Breast epithelium (tissue), 3 donors: Measurements from ENCODE around the gene PABPC1L.

Experiments
- POLR2A ChIP-seq: fragments of 450-650 bp; IDR thresholded peaks from one replicate; pipeline ENCODE4 v1.6.1; 2016; ENCODE audit warnings: antibody characterized with exemption, mild to moderate bottlenecking, moderate library complexity
- TF ChIP-seq, protein P1 (sequence below), 3 donors: fragments of 450-650 bp; IDR thresholded peaks; one replicate each; pipeline ENCODE4 v1.5.1; 2016 to 2017; ENCODE audit warnings: antibody characterized with exemption in 3 of 3, mild to moderate bottlenecking in 3 of 3, moderate library complexity in 3 of 3

DNA sequence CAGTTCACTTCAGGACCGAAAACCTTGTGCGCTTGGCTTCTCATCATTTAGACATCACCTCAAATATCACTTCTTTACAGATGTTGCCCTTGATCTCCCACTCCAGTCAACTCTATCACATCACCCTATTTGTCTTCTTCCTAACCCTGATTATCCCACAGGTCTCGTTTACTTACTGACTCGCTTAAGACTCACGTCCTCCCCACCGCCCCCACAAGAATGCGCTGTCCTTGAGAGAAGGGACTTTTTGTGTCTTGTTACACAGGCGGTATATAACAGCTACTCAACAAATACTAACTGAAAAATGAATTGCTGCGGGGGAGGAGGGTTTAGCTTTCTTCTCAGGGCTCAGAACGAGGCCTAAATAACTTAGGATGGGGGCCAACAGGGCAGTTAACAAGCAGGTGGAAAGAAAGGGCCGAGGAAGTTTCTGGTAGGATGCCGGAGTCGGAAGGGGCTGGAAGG lies 49.8 kb downstream of the PABPC1L start:
- TF ChIP-seq, protein P1, sequence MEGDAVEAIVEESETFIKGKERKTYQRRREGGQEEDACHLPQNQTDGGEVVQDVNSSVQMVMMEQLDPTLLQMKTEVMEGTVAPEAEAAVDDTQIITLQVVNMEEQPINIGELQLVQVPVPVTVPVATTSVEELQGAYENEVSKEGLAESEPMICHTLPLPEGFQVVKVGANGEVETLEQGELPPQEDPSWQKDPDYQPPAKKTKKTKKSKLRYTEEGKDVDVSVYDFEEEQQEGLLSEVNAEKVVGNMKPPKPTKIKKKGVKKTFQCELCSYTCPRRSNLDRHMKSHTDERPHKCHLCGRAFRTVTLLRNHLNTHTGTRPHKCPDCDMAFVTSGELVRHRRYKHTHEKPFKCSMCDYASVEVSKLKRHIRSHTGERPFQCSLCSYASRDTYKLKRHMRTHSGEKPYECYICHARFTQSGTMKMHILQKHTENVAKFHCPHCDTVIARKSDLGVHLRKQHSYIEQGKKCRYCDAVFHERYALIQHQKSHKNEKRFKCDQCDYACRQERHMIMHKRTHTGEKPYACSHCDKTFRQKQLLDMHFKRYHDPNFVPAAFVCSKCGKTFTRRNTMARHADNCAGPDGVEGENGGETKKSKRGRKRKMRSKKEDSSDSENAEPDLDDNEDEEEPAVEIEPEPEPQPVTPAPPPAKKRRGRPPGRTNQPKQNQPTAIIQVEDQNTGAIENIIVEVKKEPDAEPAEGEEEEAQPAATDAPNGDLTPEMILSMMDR (IDR thresholded peaks at IDR 0.05): no peak
- no peak for TF ChIP-seq POLR2A
